K562 (cell line): ENCODE data around the gene MTTP. TPM values are rescaled to one million over a fixed set of nuclear protein-coding genes. Genes with fewer than 3 reads are reported as not detected.

ENCODE experiments used
- CBX2 ChIP-seq: fragments of 200-600 bp; sonication (generic); IDR thresholded peaks from one replicate; pipeline ENCODE4 v1.6.1; 2012; ENCODE audit warnings: mild to moderate bottlenecking, low read length, inconsistent platforms; ENCODE audit not compliant: insufficient read depth, poor library complexity, severe bottlenecking
- CCAR2 ChIP-seq: fragments of 200-400 bp; formaldehyde crosslinking; IDR thresholded peaks from 2 replicates; pipeline ENCODE4 v1.6.1; 2017; ENCODE audit warnings: mild to moderate bottlenecking, low read depth, low read length
- ETV1 ChIP-seq: fragments of 450-650 bp; conservative IDR thresholded peaks from 2 replicates; pipeline ENCODE4 v1.6.1; 2016; ENCODE audit warnings: missing genetic modification characterization, control low read depth, low read depth, missing compliant biosample characterization
- FOXP4 ChIP-seq: sonication (generic); formaldehyde crosslinking; IDR thresholded peaks from 2 replicates; pipeline ENCODE4 v1.8.0; 2022; ENCODE audit warnings: mild to moderate bottlenecking, missing genetic modification reagents, borderline replicate concordance
- HNRNPL ChIP-seq: fragments of 200-400 bp; formaldehyde crosslinking; IDR thresholded peaks from 2 replicates; pipeline ENCODE4 v1.6.1; 2017; ENCODE audit warnings: low read depth, mild to moderate bottlenecking, low read length
- ID3 ChIP-seq, 2 experiments: fragments of 250-450 bp in 1 of 2; fragments of 450-650 bp in 1 of 2; sonication (Bioruptor Pico) in 1 of 2; IDR thresholded peaks; 2 replicates each; pipeline versions ENCODE4 v1.6.1 to v1.8.0; 2016 to 2021; ENCODE audit warnings: mild to moderate bottlenecking in 2 of 2, moderate library complexity in 2 of 2, missing compliant biosample characterization in 1 of 2, missing genetic modification characterization in 1 of 2
- KDM5B ChIP-seq: fragments of 200-600 bp; sonication (generic); IDR thresholded peaks from 2 replicates; pipeline ENCODE4 v1.6.1; 2012; ENCODE audit warnings: low read depth, mild to moderate bottlenecking, moderate library complexity, low read length, control low read depth, inconsistent platforms; ENCODE audit not compliant: insufficient replicate concordance
- MTA2 ChIP-seq: fragments of 450-650 bp; IDR thresholded peaks from 2 replicates; pipeline ENCODE4 v1.6.1; 2016; ENCODE audit warnings: low read depth
- NR2F6 ChIP-seq: fragments of 450-650 bp; formaldehyde crosslinking; IDR thresholded peaks from 2 replicates; pipeline ENCODE4 v1.4.0; 2020; ENCODE audit warnings: mild to moderate bottlenecking
- PHF8 ChIP-seq: fragments of 200-600 bp; sonication (generic); IDR thresholded peaks from 2 replicates; pipeline ENCODE4 v1.6.1; 2012; ENCODE audit warnings: mixed run types, mild to moderate bottlenecking, inconsistent platforms, low read length, moderate library complexity, borderline replicate concordance
- RB1 ChIP-seq: fragments of 450-650 bp; IDR thresholded peaks from 2 replicates; pipeline ENCODE4 v1.6.1; 2017; ENCODE audit warnings: low read depth, mild to moderate bottlenecking
- SIRT6 ChIP-seq: IDR thresholded peaks from one replicate; pipeline ENCODE4 v1.6.1; 2012; ENCODE audit warnings: low read depth, mild to moderate bottlenecking, control low read depth, inconsistent platforms, low read length, moderate library complexity
- SOX6 ChIP-seq: fragments of 450-650 bp; IDR thresholded peaks from 2 replicates; pipeline ENCODE4 v1.6.1; 2014; ENCODE audit warnings: mild to moderate bottlenecking
- SP1 ChIP-seq: sonication (generic); formaldehyde crosslinking; IDR thresholded peaks from 2 replicates; pipeline ENCODE4 v1.8.1; 2022; ENCODE audit warnings: mild to moderate bottlenecking, missing genetic modification reagents
- STAG1 ChIP-seq: sonication (generic); formaldehyde crosslinking; IDR thresholded peaks from 2 replicates; pipeline ENCODE4 v1.5.0; 2020; ENCODE audit warnings: missing genetic modification reagents, borderline replicate concordance
- TCFL5 ChIP-seq: fragments of 250-450 bp; sonication (Bioruptor Pico); conservative IDR thresholded peaks from 2 replicates; pipeline ENCODE4 v1.6.1; 2021; ENCODE audit warnings: mild to moderate bottlenecking, moderate library complexity, matching md5 sums
- TRIM28 ChIP-seq: fragments of 450-650 bp; IDR thresholded peaks from 2 replicates; pipeline ENCODE4 v1.6.1; 2017
- ZBED1 ChIP-seq: IDR thresholded peaks from 2 replicates; pipeline ENCODE4 v1.6.1; 2014
- ZNF263 ChIP-seq: sonication (generic); formaldehyde crosslinking; IDR thresholded peaks from 2 replicates; pipeline ENCODE4 v1.8.0; 2022; ENCODE audit warnings: mild to moderate bottlenecking, missing genetic modification reagents, borderline replicate concordance
- ZNF584 ChIP-seq: fragments of 200-800 bp; sonication (Bioruptor generic); IDR thresholded peaks from 2 replicates; pipeline ENCODE4 v1.6.1; 2016; ENCODE audit warnings: low read depth, mild to moderate bottlenecking, missing genetic modification characterization, missing compliant biosample characterization
- polyA plus RNA-seq, 8 experiments: library from polyadenylated mRNA; depleted of rRNA in 4 of 8; stranded (reverse) in 5 of 8; unstranded in 3 of 8; fragments of >200 nt; fragmentation: Nextera tagmentation in 2 of 8; fragmentation: Illumina TruSeq in 1 of 8; extraction: Ambion mirVana in 2 of 8; extraction: Trizol in 1 of 8; gene quantifications; 2 replicates each; pipeline versions ENCODE4 v1.2.1 to v1.2.3, GENCODE V29; 2011 to 2014; ENCODE audit warnings: inconsistent platforms in 1 of 8, missing spikeins in 1 of 8
- total RNA-seq, 7 experiments: library from RNA; depleted of rRNA in 6 of 7; stranded (reverse); fragments of >200 nt in 6 of 7; fragmentation: Illumina TruSeq in 2 of 7; extraction: Trizol in 2 of 7; gene quantifications; 2 replicates each; pipeline versions ENCODE4 v1.2.1 to v1.2.3, GENCODE V29; 2011 to 2021; ENCODE audit warnings: low replicate concordance in 1 of 7
- TF ChIP-seq, protein P1 (sequence below): fragments of 450-650 bp; conservative IDR thresholded peaks from 2 replicates; pipeline ENCODE4 v1.6.1; 2016; ENCODE audit warnings: missing genetic modification characterization, low read depth, mild to moderate bottlenecking, missing compliant biosample characterization, moderate library complexity
- TF ChIP-seq, protein P2 (sequence below): sonication (generic); formaldehyde crosslinking; IDR thresholded peaks from 2 replicates; pipeline ENCODE4 v1.8.1; 2023; ENCODE audit warnings: mild to moderate bottlenecking, missing genetic modification reagents

MTTP gene
- total and polyA plus RNA-seq, 9 of the 15 experiments (the other 6 are each of a cell fraction or from before 2014, with no cell fraction given) = 0.01 to 0.29 (median 0.04) TPM; not detected in 2

- TF ChIP-seq, protein P1, sequence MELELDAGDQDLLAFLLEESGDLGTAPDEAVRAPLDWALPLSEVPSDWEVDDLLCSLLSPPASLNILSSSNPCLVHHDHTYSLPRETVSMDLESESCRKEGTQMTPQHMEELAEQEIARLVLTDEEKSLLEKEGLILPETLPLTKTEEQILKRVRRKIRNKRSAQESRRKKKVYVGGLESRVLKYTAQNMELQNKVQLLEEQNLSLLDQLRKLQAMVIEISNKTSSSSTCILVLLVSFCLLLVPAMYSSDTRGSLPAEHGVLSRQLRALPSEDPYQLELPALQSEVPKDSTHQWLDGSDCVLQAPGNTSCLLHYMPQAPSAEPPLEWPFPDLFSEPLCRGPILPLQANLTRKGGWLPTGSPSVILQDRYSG = no peak
- TF ChIP-seq FOXP4 (CRISPR knock-in tag) (no peak), TRIM28 (no peak; the same call in 1 of the 2 replicates), ZNF584 (CRISPR knock-in tag) (peak; percentile 68; the same call in 1 of the 2 replicates), KDM5B (no peak), SOX6 (0 out of 2 replicates have a peak, but pooled peaks have one; percentile 19), PHF8 (peak; percentile 82), ZNF263 (CRISPR knock-in tag) (no peak), SIRT6 (no peak), RB1 (0 out of 2 replicates have a peak, but pooled peaks have one; percentile 28), TCFL5 (CRISPR knock-in tag) (no peak), SP1 (CRISPR knock-in tag) (peak; percentile 81), ETV1 (tag) (peak; percentile 84), CBX2 (no peak), HNRNPL (no peak), CCAR2 (no peak), STAG1 (CRISPR knock-in tag) (no peak), NR2F6 (CRISPR knock-in tag) (no peak), ZBED1 (no peak), ID3 (CRISPR knock-in tag; IDR thresholded peaks at IDR 0.05) (no peak), ID3 (tag; IDR thresholded peaks at IDR 0.05) (no peak), MTA2 (no peak)
- TF ChIP-seq, protein P2, sequence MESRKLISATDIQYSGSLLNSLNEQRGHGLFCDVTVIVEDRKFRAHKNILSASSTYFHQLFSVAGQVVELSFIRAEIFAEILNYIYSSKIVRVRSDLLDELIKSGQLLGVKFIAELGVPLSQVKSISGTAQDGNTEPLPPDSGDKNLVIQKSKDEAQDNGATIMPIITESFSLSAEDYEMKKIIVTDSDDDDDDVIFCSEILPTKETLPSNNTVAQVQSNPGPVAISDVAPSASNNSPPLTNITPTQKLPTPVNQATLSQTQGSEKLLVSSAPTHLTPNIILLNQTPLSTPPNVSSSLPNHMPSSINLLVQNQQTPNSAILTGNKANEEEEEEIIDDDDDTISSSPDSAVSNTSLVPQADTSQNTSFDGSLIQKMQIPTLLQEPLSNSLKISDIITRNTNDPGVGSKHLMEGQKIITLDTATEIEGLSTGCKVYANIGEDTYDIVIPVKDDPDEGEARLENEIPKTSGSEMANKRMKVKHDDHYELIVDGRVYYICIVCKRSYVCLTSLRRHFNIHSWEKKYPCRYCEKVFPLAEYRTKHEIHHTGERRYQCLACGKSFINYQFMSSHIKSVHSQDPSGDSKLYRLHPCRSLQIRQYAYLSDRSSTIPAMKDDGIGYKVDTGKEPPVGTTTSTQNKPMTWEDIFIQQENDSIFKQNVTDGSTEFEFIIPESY (CRISPR knock-in tag) = 0 out of 2 replicates have a peak, but pooled peaks have one; percentile 30
These were observed 11.1 kb upstream of the MTTP start, which contains the start of gene TRMT10A (continued) for GRCh38 chr4:99563310-99564186.
